Measurements from ENCODE around the gene NRG3. TPM values are rescaled to one million over a fixed set of nuclear protein-coding genes. Genes with fewer than 3 reads are reported as not detected.

Gene NRG3
- total RNA-seq, 1 experiment from 2014 or later = 0.08 TPM

DNA sequence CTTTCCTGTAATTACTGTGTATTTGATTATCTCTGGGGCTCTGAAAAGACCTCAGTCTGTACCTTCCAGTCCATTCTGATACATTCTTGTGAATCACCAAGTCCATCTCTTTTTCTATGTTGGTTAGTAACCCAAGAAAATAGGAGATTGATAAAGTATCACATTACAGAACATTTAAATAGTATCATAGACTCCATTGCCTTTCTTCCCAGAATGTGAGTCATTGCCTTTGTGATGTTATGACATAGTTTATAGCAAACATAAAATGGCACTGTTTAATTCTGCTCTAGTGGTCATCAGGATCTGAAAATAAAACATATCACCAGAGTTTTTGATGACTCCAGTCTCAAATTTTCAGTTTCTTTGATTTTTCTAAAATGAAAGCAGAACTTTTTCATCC, 78.4 kb downstream of the NRG3 start:
- CTCF ChIA-PET = no interaction called here
- no peaks in the 10 kb centered on the region for H3K36me3 ChIP-seq (ENCODE audit: control insufficient read depth, insufficient read depth, low read length)
- POLR2A ChIA-PET = no interaction called here
- H3K4me1 ChIP-seq (ENCODE audit: control insufficient read depth, insufficient read depth, low read length) = no peaks in the 10 kb centered on the region
- no peaks in the 10 kb centered on the region for H3K9me3 ChIP-seq (ENCODE audit: control insufficient read depth, insufficient read depth, low read depth, low read length)
- intact Hi-C loops (cut with micrococcal nuclease; ENCODE audit: unreplicated experiment) (no loop called here), in situ Hi-C loops (cut with HindIII; ENCODE audit: low pct_unique_long_range_greater_than_20kb, low sequenced_read_pairs) (no loop called here)
- no peak for DNase-seq (ENCODE audit: low read depth, low spot score)
- BruUV-seq (replicated peaks) = no TSS peak
- ATAC-seq = no peak
- TF ChIP-seq POLR2AphosphoS5 (IDR thresholded peaks at IDR 0.05; ENCODE audit: low read depth, low read length) = no peak
- TF ChIP-seq, protein P1, sequence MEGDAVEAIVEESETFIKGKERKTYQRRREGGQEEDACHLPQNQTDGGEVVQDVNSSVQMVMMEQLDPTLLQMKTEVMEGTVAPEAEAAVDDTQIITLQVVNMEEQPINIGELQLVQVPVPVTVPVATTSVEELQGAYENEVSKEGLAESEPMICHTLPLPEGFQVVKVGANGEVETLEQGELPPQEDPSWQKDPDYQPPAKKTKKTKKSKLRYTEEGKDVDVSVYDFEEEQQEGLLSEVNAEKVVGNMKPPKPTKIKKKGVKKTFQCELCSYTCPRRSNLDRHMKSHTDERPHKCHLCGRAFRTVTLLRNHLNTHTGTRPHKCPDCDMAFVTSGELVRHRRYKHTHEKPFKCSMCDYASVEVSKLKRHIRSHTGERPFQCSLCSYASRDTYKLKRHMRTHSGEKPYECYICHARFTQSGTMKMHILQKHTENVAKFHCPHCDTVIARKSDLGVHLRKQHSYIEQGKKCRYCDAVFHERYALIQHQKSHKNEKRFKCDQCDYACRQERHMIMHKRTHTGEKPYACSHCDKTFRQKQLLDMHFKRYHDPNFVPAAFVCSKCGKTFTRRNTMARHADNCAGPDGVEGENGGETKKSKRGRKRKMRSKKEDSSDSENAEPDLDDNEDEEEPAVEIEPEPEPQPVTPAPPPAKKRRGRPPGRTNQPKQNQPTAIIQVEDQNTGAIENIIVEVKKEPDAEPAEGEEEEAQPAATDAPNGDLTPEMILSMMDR (IDR thresholded peaks at IDR 0.05) = no peak
- no peak for TF ChIP-seq TCF7L2 (IDR thresholded peaks at IDR 0.05; ENCODE audit: low read depth, low read length)
- no peak for TF ChIP-seq REST (IDR thresholded peaks at IDR 0.05; ENCODE audit: insufficient read depth in 1 of 2, low read depth in 2 of 2, low read length in 1 of 2)
- TF ChIP-seq SIN3A (IDR thresholded peaks at IDR 0.05; ENCODE audit: borderline replicate concordance, insufficient read depth, low read depth, low read length) = no peak
- H3K27ac ChIP-seq (ENCODE audit: low read length) = no peak overlapping the region
- no peak overlapping the region for H3K4me3 ChIP-seq (ENCODE audit: low read depth in 2 of 2, low read length in 2 of 2)
- H3K27me3 ChIP-seq (ENCODE audit: control insufficient read depth, insufficient read depth, low read length) = no peaks in the 10 kb centered on the region

DNA sequence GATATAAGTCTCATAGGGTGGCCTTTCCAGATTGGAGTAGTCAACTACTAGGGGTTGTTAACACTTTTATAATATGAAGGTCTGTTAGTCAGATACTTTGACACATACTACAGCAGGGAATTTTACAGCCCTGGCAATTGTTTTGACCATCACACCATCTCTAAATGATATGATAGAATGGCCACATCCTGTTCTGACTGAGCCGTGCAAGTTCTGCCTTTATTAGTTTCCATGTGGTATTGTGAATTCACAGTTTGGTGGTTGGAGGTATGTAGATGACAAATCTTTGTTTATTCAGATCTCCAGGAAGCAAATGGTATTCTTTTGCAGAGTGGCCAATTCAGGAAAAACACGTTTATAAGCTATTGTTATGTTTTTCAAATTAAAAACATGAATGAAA, 83.0 kb downstream of the NRG3 start:
- Histone ChIP-seq H3K27ac (ENCODE audit: low read length) (no peak overlapping the region), H3K9me3 (ENCODE audit: control insufficient read depth, insufficient read depth, low read depth, low read length) (no peaks in the 10 kb centered on the region), H3K36me3 (ENCODE audit: control insufficient read depth, insufficient read depth, low read length) (no peaks in the 10 kb centered on the region), H3K27me3 (ENCODE audit: control insufficient read depth, insufficient read depth, low read length) (no peaks in the 10 kb centered on the region), H3K4me3 (ENCODE audit: low read depth in 2 of 2, low read length in 2 of 2) (no peak overlapping the region), H3K4me1 (ENCODE audit: control insufficient read depth, insufficient read depth, low read length) (no peaks in the 10 kb centered on the region)
- intact Hi-C loops (cut with micrococcal nuclease; ENCODE audit: unreplicated experiment) (no loop called here), in situ Hi-C loops (cut with HindIII; ENCODE audit: low pct_unique_long_range_greater_than_20kb, low sequenced_read_pairs) (no loop called here)
- BruUV-seq (replicated peaks) = no TSS peak
- ATAC-seq (no peak), DNase-seq (ENCODE audit: low read depth, low spot score) (no peak)
- ChIA-PET POLR2A (no interaction called here), CTCF (no interaction called here)
- TF ChIP-seq REST (IDR thresholded peaks at IDR 0.05; ENCODE audit: insufficient read depth in 1 of 2, low read depth in 2 of 2, low read length in 1 of 2) (no peak), TCF7L2 (IDR thresholded peaks at IDR 0.05; ENCODE audit: low read depth, low read length) (no peak), POLR2AphosphoS5 (IDR thresholded peaks at IDR 0.05; ENCODE audit: low read depth, low read length) (no peak), SIN3A (IDR thresholded peaks at IDR 0.05; ENCODE audit: borderline replicate concordance, insufficient read depth, low read depth, low read length) (no peak)
- TF ChIP-seq, protein P1 (IDR thresholded peaks at IDR 0.05) = no peak

All from Panc1 (cell line).